ENCODE data around the gene C1orf159. TPM values are rescaled to one million over a fixed set of nuclear protein-coding genes. Genes with fewer than 3 reads are reported as not detected.
"Not testable (repeated sequence)": the region's sequence is repeated elsewhere in the genome, so short reads cannot be mapped to it uniquely, and the experiment has no call there.

Gene C1orf159
- polyA plus RNA-seq, 12 donors = 3.5 to 11.4 (median 5.6) TPM; not detected in 1

DNA sequence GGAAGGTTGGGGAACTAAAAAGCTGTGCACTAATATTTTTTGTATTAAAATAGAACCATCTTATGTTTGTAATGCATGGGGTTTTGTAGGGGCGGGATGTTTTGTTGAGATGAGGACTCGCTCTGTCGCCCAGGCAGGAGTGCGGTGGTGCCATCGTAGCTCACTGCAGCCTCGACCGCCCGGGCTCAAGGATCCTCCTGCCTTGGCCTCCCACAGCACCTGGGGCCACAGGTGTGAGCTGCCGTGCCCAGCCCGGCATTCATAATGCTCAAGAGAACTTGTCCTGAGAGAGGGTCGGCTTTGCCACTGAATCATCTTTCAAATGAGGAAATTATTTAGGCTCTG lies 3.0 kb upstream of the C1orf159 start:
- DNase-seq = no peak

DNA sequence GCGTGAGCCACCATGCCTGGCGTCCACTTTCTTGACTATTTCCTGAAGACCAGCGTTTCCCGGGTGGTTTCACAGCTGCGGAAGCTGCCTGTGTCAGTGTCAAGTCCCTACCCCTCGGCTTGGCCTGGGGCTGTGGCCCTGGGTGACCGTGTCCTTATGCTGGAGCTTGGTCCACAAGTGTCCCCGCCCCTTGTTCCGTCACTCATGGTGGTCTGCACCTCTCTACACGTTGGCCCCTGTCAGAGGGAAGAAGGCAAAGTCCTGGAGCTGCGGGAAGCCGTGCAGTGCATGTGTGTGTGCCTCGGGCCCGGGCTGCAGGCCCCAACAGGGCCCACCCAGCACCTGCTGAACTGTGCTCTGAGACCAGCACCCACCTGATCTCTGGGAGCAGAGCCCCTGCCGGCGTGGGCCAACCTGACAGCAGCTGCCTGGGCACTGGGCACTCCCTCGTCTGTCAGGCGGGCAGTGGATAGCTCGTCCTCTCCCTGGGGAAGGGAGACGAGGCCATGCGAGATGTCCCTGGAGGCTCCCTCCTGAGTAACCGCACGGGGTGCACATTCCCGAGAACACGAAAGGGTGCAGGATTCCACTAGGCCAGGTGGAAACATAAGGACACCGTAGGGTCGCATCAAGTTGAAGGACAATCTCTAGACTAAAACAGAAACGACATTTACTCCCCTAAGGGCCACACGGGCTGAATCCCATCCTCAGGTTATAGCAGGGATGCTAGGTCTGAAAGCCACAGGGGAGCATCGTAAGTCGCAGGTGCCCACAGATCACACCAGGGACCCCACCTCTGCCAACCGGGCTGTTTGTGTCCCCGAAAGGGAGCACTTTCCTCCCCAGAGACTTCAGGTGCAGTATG lies 2.4 kb upstream of the C1orf159 start:
- no peak for DNase-seq

DNA sequence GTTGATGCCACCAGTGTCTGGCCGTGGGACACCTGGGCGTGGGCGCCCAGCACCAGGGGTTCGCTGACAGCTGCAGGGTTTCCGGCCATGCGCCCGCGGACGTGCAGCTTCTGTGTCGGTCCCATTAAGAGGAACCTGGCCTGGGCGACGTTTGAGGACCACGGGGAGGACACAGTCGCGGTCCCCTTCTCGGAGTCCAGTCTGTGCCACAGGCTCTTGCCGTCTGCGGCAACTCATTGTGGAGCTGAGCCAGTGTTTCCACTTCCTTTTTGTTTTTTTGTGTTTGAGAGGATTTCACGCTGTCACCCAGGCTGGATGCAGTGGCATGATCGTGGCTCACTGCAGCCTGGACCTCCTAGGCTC lies 1.6 kb upstream of the C1orf159 start:
- no peak for DNase-seq

DNA sequence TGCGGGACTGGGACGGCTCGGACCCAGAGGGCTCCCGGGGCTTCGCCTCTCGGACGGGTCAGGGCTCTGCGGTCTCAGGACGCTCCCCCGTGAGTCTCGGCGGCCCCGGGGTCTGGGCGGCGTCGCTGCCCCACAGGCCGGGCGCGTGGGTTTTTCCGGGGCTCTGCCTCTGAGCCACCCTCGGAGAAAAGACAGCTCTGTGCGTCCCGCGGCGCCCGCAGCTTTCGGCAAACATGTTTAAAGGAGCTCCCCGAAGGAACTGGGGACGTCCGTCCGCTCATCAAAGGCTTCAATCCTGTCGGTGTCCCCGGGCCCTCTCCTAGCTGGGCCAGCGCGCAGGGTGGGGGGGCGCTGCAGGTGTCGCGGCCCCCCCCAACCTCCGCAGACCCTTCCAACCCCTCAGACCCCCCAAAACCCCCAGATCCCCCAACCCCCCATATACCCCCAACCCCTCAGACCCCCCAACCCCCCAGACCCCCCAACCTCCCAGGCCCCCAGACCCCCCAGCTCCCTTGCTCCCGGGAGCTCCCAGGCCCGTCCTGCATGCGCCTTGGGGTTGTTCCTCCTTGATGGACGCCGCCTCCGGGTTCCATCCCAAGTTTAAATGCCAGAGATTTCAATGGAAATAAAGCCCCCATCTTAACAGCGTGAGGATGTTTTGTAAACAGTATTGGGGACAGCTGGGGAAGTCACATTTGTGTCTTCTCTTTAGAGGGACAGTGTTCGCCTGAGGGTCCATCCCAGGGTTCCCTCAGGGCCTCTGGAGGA lies 996 bp upstream of the C1orf159 start:
- no peak for DNase-seq

DNA sequence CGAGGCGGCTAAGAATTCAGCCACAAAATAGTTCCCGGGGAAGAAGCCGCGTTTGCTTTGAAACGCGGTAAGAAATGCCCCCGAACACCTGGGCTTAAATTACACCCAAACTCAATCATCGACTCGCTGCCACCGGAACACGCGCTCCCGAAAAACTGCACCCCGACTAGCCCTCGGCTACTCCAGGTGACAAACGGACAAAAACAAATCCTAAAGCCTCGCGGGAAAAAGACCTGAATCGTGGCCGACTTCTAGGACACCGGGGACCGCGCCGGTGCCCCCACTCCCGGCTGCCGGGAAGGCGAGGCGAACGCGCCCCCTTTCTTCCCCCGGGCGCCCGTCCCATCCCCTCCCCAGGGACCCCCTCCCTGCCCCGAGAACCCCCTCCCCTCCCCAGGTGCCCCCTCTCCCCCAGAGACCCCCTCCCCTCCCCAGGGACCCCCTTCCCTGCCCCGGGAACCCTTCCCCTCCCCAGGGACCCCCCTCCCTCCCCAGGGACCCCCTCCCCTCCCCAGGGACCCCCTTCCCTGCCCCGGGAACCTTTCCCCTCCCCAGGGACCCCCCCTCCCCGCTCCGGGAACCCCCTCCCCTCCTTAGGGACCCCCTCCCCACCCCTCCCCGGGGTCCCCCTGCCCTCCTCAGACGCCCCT lies 628 bp downstream of the C1orf159 start:
- DNase-seq = no peak

DNA sequence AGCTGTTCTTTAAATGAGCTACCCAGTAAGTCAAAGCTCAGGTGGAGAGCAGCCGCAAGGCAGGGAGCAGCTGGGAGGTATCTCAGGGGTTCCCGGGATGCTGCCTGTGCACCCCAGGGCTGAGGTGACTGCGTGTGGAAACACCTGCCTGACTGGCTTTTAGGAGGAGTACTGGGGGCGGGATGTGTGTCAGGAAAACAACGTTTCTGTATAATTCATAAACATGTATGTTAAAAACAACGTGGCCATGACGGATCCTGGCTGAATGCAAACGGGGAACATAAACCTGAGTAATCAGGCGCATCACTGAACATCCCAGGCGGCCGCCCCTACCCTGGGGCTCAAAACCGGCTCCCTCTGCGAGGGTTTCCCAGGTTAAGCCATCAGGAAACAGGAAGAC lies 1.5 kb downstream of the C1orf159 start:
- no peak for DNase-seq

DNA sequence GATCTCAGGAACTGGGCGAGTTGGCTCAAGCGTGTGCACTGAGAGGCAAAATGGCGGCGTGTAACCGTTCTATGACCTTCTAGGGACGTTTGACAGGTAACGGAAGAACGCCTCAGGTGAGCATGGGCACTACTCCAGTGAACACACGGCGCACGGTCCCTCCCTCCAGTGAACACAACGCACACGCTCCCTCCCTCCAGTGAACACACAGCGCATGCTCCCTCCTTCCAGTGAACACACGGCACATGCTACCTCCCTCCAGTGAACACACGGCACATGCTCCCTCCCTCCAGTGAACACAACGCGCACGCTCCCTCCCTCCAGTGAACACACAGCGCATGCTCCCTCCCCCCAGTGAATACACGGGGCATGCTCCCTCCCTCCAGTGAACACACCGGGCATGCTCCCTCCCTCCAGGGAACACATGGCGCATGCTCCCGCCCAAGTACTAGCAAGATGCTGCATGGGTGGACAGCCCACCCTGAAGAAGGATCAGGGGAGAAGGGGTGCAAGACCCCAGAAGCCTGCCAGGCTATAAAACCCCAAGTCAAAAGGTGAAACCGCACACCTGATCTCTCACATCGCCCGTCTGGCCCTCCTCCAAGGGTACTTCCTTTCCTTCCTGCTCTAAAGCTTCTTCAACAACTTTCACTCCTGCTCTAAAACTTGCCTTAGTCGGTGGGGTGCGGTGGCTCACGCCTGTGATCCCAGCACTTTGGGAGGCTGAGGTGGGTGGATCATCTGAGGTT lies 3.5 kb downstream of the C1orf159 start:
- no peak for DNase-seq

DNA sequence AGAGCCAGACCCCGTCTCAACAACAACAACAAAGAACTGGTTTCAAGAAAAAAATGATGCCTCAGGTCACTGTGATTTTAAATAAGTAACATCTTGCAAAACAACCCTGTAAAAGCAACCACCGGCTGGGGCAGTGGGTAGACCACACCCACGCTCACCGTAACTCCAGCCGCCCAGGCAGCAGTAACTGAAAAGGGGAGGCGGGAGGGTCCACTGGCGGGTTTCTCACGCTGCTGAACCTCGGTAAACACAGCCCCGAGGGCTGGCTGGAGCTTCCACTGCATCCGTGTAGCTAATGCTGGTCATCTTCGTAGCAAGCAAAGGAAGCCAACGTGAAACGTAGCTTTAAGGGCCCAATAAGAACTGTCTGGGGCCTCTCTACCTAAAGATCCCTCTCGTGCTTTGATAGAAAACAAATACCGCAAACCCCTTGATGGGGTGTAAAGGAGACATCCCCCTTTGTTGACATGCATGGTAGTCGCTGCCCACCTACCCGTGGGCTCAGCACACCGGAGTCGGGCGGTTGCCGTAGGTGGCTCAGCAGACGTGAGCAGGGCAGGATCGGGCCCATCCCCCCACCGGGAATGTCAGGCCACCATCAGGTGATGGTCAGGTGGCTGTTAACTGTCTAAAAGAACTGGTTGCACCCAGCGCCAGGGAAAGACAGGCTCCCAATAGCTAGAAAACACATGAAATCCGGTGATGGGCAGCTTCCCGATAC lies 4.2 kb downstream of the C1orf159 start:
- DNase-seq = no peak

DNA sequence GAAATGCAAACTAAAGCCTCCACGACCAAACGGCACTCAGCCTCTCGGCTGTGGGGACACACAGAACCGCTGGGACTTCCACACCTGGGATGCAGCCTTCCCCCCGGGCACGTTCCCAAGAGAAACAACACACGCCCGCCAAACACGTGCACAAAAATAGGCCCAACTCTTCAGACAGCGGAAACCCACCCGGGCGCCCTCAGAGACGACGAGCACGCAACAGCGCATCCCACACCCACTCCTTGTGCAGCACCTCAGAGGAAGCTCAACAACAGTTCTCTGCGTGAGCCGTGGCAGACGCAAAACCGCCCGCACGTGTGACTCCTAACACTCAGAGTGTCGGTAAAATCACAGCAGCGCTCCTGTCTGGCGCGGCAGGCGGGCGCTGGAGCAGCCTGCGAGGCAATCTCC lies 5.3 kb downstream of the C1orf159 start:
- DNase-seq = no peak

DNA sequence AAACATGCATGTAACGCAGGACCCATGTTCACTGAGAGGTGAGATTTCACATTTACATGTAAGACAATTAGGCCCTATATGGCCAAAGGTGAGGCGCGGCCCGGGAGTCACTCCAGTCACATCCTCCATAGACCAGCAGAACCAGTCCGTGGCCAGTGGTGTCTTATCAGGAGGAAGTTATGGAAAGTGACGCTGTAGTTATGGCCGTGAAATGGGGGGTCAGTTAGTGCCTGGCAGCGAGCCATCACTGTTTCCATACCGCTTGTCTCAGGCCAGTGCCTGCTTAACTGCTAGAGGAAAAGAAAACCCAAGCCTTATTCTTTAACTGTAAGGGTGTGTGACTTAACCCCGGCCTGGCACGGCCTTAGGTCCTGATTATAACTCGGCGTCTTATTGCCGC lies 6.1 kb downstream of the C1orf159 start:
- DNase-seq = no peak

DNA sequence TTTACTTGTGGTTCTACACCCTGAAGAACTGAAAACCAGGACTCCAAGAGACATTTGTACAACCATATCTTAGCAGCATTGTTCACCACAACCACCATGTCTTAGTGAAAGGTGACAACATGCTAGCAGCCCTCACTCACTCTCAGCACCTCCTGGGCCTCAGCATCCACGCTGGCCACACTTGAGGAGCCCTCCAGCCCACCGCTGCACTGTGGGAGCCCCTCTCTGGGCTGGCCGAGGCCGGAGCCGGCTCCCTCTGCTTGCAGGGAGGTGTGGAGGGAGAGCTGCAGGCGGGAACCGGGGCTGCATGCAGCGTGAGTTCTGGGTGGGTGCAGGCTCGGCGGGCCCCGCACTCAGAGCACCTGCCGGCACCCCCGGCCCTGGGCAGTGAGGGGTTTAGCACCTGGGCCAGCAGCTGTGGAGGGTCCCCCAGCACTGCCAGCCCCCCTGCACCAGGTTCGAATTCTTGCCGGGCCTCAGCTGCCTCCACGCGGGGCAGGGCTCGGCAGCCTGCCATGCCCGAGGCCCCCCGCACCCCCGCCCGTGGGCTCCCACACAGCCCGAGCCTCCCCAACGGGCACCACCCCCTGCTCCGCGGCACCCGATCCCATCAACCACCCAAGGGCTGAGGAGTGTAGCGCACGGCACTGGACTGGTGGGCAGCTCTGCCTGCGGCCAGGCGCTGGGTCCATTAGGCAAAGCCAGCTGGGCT lies 9.2 kb downstream of the C1orf159 start:
- DNase-seq = no peak

DNA sequence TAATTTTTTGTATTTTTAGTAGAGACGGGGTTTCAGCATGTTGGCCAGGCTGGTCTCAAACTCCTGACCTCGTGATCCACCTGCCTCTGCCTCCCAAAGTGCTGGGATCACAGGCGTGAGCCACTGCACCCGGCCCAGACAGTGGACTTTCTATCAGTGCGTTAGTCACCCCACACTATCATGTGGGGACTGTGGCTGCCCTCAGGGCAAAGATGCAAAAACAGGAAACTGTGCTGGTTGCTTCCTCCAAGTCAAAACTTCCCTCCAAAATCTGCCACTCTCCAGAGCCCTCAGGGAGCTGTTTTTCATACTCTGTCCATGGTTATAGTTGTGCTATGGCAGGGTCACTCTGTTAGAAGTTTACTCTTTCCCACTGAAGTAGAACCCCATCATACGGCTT lies 11.7 kb downstream of the C1orf159 start:
- not testable (repeated sequence) for DNase-seq

DNA sequence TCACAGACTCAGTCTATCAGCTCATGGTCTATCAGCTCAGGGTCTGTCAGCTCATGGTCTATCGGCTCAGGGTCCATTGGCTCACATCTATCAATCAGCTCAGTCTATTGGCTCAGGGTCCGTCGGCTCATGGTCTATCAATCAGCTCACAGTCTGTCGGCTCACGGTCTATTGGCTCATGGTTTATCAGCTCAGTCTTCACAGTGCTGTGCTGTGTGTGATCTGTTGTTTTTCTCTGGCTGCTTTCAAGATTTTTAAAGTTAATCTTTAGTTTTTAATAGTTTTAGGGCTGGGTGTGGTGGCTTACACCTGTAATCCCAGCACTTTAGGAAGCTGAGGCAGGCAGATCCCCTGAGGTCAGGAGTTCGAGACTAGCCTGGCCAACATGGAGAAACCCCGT lies 14.4 kb downstream of the C1orf159 start:
- no peak for DNase-seq

DNA sequence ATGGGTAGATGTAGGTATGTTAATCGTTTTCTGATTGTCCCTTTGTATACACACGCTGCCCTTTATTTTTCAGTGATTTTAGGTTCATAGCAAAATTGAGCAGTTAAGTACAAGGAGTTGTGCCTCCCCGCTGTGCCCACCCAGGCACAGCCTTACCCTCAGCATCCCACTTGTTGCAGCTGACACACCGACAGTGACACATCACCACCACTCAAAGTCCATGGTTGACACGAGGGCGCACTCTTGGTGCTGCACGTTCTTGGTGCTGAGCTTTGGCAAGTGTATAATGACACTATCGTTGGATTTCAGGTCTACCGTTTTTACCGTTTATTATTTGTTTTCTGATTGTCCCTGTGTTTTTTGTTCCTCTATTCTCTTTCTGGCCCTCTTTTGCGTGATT lies 15.6 kb downstream of the C1orf159 start:
- no peak for DNase-seq

DNA sequence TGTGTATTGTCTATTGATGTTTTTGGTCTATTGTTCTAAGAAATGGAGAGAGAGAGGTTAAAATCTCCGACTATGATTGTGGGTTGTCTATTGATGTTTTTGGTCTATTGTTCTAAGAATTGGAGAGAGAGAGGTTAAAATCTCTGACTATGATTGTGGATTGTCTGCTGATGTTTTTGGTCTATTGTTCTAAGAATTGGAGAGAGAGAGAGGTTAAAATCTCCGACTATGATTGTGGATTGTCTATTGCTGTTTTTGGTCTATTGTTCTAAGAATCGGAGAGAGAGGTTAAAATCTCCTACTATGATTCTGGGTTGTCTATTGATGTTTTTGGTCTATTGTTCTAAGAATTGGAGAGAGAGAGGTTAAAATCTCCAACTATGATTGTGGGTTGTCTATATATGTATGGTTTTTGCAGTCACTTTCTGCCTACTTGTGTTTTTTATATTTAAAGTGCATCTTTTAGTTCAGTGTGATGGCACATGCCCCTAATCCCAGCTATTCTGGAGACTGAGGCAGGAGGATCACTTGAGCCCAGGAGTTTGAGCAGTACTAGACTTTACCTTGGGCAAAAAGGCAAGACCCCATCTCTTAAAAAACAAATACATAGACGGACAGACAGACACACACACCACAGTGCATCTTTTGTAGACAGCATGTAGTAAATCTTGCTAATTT lies 16.2 kb downstream of the C1orf159 start:
- no peak for DNase-seq

DNA sequence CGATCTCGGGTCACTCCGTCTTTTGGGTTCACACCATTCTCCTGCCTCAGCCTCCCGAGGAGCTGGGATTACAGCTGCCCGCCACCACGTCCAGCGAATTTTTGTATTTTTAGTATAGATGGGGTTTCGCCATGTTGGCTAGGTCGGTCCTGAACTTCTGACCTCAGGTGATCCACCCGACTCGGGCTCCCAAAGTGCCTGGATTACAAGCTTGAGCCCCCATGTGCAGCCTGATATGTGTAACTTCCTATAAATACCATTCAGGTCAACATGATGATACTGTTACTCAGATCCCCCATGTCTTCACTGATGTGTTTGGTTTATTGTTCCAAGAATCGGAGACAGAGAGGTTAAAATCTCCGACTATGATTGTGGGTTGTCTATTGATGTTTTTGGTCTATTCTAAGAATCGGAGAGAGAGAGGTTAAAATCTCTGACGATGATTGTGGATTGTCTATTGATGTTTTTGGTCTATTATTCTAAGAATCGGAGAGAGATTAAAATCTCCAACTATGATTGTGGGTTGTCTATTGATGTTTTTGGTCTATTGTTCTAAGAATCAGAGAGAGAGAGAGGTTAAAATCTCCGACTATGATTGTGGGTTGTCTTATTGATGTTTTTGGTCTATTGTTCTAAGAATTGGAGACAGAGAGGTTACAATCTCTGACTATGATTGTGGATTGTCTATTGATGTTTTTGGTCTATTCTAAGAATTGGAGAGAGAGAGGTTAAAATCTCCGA lies 17.0 kb downstream of the C1orf159 start:
- DNase-seq = no peak

DNA sequence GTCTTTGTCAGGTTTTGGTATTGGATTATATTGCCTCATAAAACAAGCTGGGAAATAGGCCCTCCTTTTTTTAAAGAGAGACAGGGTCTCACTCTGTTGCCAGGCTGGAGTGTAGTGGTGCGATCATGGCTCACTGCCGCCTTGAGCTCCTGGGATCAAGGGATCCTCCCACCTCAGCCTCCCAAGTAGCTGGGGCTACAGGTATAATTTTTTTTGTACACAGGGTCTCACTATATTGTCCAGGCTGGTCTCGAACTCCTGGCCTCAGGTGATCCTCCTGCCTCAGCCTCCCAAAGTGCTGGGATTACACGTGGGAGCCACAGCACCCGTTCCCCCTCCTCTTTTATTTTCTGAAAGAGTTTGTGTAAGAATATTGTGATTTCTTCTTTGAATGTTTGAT lies 19.8 kb downstream of the C1orf159 start:
- not testable (repeated sequence) for DNase-seq

DNA sequence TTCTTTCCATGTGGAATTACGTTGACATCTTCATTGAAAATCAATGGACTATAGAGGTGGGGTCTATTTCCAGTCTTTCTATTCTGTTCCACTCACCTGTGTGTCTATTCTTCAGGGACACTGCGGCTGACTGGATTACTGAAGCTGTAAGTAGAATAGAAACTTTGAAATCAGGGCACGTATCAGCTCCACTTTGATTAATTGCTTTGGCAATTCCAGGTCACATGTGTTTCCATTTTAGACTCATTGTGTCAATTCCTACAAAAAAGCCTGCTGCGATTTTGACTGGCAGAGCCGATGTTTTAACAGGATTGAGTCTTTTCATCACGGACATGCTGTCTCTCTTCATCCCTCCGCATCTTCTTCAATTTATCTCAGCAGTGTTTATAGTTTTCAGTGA lies 20.9 kb downstream of the C1orf159 start:
- no peak for DNase-seq

DNA sequence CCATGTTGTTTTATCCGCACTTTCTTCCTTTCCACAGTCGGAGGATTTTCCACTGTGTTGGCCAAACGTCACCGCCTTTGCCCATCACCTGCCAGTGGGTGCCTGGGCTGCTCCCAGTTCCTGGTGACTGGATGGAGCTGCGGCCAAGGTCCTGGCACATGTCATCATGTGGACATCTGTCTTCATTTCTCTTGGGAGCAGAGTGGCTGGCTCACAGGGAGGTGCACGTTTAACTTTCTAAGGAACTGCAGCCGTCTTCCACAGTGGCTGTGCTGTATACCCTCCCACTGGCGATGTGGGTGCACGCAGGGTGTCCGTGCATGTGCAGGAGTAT lies 22.3 kb downstream of the C1orf159 start:
- DNase-seq = no peak
